ENCODE results near the gene UGT1A8.
"Not testable (repeated sequence)": the region's sequence is repeated elsewhere in the genome, so short reads cannot be mapped to it uniquely, and the experiment has no call there.

UGT1A8 gene

DNA sequence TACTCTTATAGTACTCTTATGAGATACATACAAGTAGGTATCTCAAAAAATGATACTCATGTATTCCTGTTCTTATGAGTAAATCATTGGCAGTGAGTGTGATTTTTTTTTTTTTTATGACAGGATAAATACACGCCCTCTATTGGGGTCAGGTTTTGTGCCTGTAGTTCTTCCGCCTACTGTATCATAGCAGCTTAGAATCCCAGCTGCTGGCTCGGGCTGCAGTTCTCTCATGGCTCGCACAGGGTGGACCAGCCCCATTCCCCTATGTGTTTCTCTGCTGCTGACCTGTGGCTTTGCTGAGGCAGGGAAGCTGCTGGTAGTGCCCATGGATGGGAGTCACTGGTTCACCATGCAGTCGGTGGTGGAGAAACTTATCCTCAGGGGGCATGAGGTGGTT, at the start of gene UGT1A8:
Gene UGT1A8 (plus strand): TSS at position 158 of the 400 bp plus-strand sequence. CDS start 75 bp downstream, at position 233.
- not testable (repeated sequence) for DNase-seq

DNA sequence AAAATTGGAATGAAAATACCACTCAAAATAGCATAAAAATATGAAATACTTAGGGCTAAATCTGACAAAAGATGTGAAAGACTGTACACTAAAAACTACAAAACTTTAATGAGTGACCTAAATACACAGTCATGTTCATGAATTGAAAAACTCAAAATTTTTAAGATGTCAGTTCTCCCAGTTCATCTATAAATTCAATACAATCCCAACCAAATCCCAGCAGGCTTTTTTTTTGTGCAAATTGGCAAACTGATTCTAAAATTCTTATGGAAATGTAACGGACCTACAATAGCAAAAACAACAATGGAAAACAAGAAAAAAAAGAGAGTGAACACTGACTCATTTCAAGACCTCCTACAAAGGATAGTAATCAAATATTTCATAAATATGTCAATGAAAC, 46.4 kb upstream of the UGT1A8 start:
- no peak for DNase-seq

- DNase-seq = no peak
Observed at GRCh38 chr2:233571462-233571861, 46.0 kb upstream of the UGT1A8 start.

GRCh38 chr2:233572468-233572867, 45.0 kb upstream of the UGT1A8 start:
- DNase-seq = no peak

- DNase-seq = not testable (repeated sequence)
Observed at GRCh38 chr2:233577341-233577740, 40.1 kb upstream of the UGT1A8 start.

DNA sequence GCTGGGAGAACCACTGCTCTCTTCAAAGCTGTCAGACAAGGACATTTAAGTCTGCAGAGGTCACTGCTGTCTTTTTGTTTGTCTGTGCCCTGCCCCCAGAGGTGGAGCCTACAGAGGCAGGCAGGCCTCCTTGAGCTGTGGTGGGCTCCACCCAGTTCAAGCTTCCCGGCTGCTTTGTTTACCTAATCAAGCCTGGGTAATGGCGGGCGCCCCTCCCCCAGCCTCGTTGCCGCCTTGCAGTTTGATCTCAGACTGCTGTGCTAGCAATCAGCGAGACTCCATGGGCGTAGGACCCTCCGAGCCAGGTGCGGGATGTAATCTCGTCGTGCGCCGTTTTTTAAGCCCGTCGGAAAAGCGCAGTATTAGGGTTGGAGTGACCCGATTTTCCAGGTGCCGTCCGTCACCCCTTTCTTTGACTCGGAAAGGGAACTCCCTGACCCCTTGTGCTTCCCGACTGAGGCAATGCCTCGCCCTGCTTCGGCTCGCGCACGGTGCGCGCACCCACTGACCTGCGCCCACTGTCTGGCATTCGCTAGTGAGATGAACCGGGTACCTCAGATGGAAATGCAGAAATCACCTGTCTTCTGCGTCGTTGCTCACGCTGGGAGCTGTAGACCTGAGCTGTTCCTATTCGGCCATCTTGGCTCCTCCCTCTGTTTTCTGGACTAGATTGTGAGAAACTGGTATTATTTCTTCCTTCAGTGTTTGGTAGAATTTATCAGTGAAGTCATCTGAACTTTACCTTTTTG, 34.0 kb upstream of the UGT1A8 start:
- not testable (repeated sequence) for DNase-seq

GRCh38 chr2:233584210-233584609, 33.2 kb upstream of the UGT1A8 start:
- DNase-seq = no peak

DNA sequence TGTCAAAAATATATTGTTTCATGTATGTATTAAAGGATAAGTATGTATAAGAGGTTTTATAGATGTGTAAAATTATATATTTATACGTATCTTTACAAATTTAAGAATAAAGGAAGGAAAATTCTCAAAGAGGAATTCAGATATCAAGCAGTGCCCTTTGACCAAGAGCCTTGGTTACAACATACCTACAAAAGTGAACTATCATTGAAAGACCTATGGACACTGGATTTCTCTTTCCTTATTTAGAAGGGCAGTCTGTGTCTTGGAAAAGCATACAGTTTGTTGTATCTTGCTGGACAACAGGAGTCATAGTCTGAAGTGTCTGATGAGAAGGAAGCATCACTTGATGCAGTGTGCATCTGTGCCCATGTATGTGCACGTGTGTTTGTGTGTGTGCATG, 29.0 kb upstream of the UGT1A8 start:
- no peak for DNase-seq

- DNase-seq = not testable (repeated sequence)
Observed at GRCh38 chr2:233592706-233593105, 24.7 kb upstream of the UGT1A8 start.

DNA sequence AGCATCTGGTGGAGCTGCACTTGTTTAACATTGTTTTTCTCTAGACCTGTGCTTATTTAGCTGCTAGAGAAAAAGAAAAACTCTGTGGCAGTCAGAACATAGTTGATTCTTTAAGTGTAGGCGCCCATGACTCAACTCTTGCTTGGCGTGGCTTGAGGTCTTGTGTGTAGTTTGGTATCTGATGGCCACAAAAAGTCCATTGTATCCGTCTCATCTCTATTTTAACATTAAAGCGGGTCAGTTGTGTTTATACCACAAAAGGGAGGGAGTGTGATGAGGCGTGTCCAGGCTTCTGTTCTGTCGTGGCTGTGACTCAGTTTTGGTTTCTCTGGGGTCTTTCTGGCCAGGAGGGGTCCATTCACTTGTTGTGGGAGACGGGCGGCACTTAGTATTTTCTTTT, 24.2 kb upstream of the UGT1A8 start:
- DNase-seq = no peak

DNA sequence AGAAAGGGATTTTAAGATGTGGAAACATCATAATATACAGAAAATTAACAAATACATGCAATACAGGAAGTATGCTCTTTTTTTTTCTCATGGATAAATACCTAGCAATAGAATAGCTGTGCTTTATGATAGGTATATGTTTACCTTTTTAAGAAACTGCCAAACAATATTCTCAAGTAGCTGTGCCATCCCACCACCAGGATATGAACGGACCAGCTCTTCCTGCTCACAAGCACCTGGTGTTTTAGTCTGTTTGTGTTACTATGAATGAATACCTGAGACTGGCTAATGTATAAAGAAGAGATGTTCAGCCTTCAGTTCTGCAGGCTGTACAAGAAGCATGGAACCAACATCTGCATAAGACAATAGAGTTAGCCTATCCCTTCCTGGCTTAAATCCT, 19.9 kb upstream of the UGT1A8 start:
- no peak for DNase-seq

GRCh38 chr2:233598952-233599351, 18.5 kb upstream of the UGT1A8 start:
- no peak for DNase-seq

GRCh38 chr2:233600386-233600785, 17.0 kb upstream of the UGT1A8 start:
- DNase-seq = no peak

GRCh38 chr2:233602076-233602475, 15.4 kb upstream of the UGT1A8 start:
- DNase-seq = no peak

DNA sequence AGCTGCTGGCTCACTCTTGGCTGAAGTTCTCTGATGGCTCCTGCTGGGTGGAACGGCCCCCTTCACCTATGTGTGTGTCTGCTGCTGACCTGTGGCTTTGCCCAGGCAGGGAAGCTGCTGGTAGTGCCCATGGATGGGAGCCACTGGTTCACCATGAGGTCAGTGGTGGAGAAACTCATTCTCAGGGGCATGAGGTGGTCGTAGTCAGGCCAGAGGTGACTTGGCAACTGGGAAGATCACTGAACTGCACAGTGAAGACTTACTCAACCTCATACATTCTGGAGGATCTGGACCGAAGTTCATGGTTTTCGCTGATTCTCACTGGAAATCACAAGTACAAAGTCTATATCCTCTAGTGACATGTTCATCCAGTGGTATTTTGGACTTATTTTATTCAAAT, 13.9 kb upstream of the UGT1A8 start:
- no peak for DNase-seq

DNA sequence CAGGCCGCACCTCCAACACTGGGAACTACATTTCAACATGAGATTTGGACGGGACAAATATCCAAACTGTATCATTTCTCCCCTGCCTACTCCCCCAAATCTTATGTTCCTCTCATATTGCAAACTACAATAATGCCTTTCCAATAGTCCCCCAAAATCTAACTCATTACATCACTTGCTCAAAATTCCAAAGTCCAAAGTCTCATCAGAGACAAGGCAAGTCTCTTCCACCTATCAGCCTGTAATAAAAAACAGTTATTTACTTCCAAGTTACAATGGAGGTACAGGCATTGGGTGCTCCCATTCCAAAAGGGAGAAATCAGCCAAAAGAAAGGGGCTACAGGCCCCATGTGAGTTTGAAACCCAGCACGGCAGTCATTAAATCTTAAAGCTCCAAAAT, 12.6 kb upstream of the UGT1A8 start:
- no peak for DNase-seq

GRCh38 chr2:233605680-233606079, 11.8 kb upstream of the UGT1A8 start:
- DNase-seq = no peak

DNA sequence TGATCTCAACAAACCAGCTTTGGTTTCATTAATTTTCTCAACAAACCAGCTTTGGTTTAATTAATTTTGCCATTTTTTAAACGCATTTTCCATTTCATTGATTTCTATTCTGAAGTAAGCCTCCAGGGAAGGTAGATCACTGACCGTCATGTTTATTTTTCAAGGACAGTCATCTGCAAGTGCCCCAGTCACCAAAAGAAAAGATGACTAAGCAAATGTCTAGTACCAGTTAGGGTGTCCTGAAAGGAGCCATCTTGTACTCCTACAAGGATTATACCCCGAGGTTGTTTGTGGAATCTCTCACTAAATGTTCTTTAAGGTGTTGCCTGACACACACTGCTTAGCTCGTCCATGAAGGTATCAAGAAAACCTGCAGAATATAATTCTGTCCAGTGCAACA, 6.1 kb upstream of the UGT1A8 start:
- DNase-seq = no peak

- DNase-seq = no peak
Observed at GRCh38 chr2:233620204-233620603, 2.8 kb downstream of the UGT1A8 start.

- DNase-seq = not testable (repeated sequence)
Observed at GRCh38 chr2:233621863-233622262, 4.4 kb downstream of the UGT1A8 start.

GRCh38 chr2:233627331-233628025, 10.0 kb downstream of the UGT1A8 start:
- DNase-seq = no peak

DNA sequence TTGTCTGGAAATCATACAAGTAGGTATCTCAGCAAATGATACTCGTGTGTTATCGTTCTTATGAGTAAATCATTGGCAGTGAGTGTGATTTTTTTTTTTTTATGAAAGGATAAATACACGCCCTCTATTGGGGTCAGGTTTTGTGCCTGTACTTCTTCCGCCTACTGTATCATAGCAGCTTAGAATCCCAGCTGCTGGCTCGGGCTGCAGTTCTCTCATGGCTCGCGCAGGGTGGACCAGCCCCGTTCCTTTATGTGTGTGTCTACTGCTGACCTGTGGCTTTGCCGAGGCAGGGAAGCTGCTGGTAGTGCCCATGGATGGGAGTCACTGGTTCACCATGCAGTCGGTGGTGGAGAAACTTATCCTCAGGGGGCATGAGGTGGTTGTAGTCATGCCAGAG, 18.9 kb downstream of the UGT1A8 start, which contains the start of gene UGT1A10:
Gene UGT1A10 (plus strand): TSS at position 143 of the 400 bp plus-strand sequence. CDS start 75 bp downstream, at position 218.
- not testable (repeated sequence) for DNase-seq

GRCh38 chr2:233638836-233639235, 21.4 kb downstream of the UGT1A8 start:
- DNase-seq = no peak

GRCh38 chr2:233639860-233640259, 22.4 kb downstream of the UGT1A8 start:
- DNase-seq = no peak
